IPS DF 6.9 (cell line): Measurements from ENCODE around the gene LRP1B.

Experiments used
- DNase-seq: peaks from one replicate; pipeline ENCODE4 v3.0.0-alpha.2; 2013; ENCODE audit warnings: low read depth, low spot score
- H3K27ac ChIP-seq: one replicate; pipeline ENCODE4 v1.5.1; 2013; ENCODE audit warnings: low read length, control low read depth
- H3K27me3 ChIP-seq: 2 replicates; pipeline ENCODE4 v1.6.1; 2013; ENCODE audit warnings: mild to moderate bottlenecking, low read length; ENCODE audit not compliant: control insufficient read depth, insufficient read depth
- H3K36me3 ChIP-seq: 2 replicates; pipeline ENCODE4 v1.6.1; 2013; ENCODE audit warnings: low read length; ENCODE audit not compliant: control insufficient read depth, insufficient read depth
- H3K4me1 ChIP-seq: 2 replicates; pipeline ENCODE4 v1.6.1; 2013; ENCODE audit warnings: low read length; ENCODE audit not compliant: control insufficient read depth, insufficient read depth
- H3K4me3 ChIP-seq: 2 replicates; pipeline ENCODE4 v1.5.1; 2013; ENCODE audit warnings: mild to moderate bottlenecking, low read length
- H3K9me3 ChIP-seq: 2 replicates; pipeline ENCODE4 v1.6.1; 2013; ENCODE audit warnings: low read length, inconsistent platforms; ENCODE audit not compliant: control insufficient read depth, insufficient read depth
- WGBS: extraction: QIAGEN DNeasy Blood & Tissue Kit; methylation state at CpG from one replicate; pipeline ENCODE4 v1.1.7; 2013; ENCODE audit warnings: mixed read lengths, missing lambda C conversion rate; ENCODE audit not compliant: insufficient read length, insufficient coverage; 5-methylcytosine and 5-hydroxymethylcytosine counted together

The LRP1B gene

GRCh38 chr2:141534666-141535362, 596.0 kb downstream of the LRP1B start:
- Histone ChIP-seq H3K36me3 (no peaks in the 10 kb centered on the region), H3K9me3 (no peaks in the 10 kb centered on the region), H3K27me3 (no peaks in the 10 kb centered on the region), H3K27ac (no peak overlapping the region), H3K4me1 (no peaks in the 10 kb centered on the region), H3K4me3 (no peak overlapping the region)
- no peak for DNase-seq
- WGBS, result no CpG with 5 or more reads among the region's 4 CpGs

- Histone ChIP-seq H3K4me3 (no peak overlapping the region), H3K27ac (no peak overlapping the region), H3K36me3 (no peaks in the 10 kb centered on the region), H3K27me3 (no peaks in the 10 kb centered on the region), H3K4me1 (no peaks in the 10 kb centered on the region), H3K9me3 (no peaks in the 10 kb centered on the region)
- WGBS, result no CpG with 5 or more reads among the region's 1 CpG
- DNase-seq, result no peak
Measured at GRCh38 chr2:141529659-141530058, 601.2 kb downstream of the LRP1B start.

DNA sequence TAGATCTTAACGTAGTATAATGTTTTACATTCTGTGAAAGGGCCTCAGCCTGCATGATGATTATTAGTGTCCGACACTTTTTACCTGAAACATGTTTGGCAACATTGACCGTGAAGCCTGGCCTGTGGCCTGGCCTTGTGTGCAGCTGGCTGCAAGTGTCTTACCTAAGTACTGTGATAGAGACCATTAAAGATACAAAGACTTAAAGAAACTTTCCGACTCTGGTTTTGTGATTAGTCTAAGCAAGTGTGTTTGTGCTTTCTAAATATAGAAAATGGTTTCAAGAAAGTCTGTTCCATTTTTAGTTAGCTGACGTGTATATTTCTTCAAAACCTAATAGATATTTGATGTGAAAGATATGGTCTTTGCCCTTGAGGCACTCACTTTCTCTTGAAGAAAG, 601.8 kb downstream of the LRP1B start:
- Histone ChIP-seq H3K36me3 (no peaks in the 10 kb centered on the region), H3K27me3 (no peaks in the 10 kb centered on the region), H3K4me3 (no peak overlapping the region), H3K4me1 (no peaks in the 10 kb centered on the region), H3K27ac (no peak overlapping the region), H3K9me3 (no peaks in the 10 kb centered on the region)
- no CpG with 5 or more reads among the region's 5 CpGs for WGBS
- DNase-seq, result no peak

DNA sequence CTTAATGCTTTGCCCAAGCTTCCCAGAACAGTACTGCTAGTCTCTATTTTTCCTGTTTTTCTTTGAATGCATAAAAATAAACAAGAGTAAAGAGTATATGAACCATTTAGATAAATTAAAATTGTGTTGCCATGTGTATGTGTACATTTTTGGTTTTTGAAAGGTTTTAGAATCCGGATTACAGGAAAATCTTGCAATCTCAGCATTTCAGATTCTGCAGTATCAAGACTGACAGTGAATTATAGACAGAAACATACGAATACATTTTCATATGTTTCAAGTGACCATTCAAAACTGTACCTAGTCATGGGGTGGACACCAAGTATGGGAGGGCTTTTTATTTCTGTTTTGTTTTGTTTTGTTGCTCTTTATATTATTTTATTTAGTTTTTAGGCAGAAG, 604.1 kb downstream of the LRP1B start:
- Histone ChIP-seq H3K4me1 (no peaks in the 10 kb centered on the region), H3K4me3 (no peak overlapping the region), H3K9me3 (no peaks in the 10 kb centered on the region), H3K27me3 (no peaks in the 10 kb centered on the region), H3K27ac (no peak overlapping the region), H3K36me3 (no peaks in the 10 kb centered on the region)
- no peak for DNase-seq
- no CpG with 5 or more reads among the region's 2 CpGs for WGBS

DNA sequence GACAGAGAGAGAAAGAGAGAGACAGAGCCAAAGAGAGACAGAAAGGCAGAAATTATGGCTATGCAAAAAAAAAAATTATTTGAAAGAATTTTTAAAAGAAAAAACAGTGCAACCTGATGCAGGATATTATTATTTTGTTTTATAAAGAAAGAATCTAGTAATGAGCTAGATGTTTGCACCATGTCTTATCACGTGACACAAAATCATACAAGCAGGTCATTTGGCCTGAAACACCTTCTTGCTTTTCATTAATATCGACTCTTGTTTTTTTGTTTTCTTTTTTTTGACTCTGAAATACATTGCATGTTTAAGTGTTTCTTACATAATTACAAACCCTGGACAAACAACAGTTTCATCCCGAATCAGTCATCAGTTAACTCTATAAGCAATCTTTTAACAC, 606.0 kb downstream of the LRP1B start:
- DNase-seq, result no peak
- WGBS, result no CpG with 5 or more reads among the region's 3 CpGs

DNA sequence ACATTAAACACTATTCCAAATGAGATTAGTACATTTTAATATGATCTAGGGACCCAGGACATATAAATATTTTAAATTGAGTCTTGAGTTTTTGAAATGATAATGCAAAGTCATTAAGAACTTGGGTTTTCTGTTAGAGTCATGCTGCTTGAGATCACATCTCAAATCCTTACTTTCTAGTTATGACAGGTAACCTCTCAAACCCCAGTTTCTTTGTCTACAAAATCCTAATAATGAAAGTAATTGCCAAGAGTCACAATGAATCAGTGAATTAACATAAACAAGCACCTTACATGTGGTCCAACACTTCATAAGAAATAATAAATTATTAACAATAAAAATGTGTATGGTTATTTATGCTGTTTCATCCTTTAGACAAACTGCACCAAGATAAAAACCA, 607.6 kb downstream of the LRP1B start:
- no peak overlapping the region for H3K4me3 ChIP-seq
- no peaks in the 10 kb centered on the region for H3K27me3 ChIP-seq
- H3K36me3 ChIP-seq, result no peaks in the 10 kb centered on the region
- H3K4me1 ChIP-seq, result no peaks in the 10 kb centered on the region
- DNase-seq, result no peak
- no peaks in the 10 kb centered on the region for H3K9me3 ChIP-seq
- no peak overlapping the region for H3K27ac ChIP-seq

More for the DNA sequence above, 606.0 kb downstream of the LRP1B start:
- H3K4me3 ChIP-seq, result no peak overlapping the region
- no peaks in the 10 kb centered on the region for H3K27me3 ChIP-seq
- no peaks in the 10 kb centered on the region for H3K4me1 ChIP-seq
- H3K36me3 ChIP-seq, result no peaks in the 10 kb centered on the region
- no peaks in the 10 kb centered on the region for H3K9me3 ChIP-seq
- H3K27ac ChIP-seq, result no peak overlapping the region

- H3K27ac ChIP-seq, result no peak overlapping the region
- no peaks in the 10 kb centered on the region for H3K9me3 ChIP-seq
- no peaks in the 10 kb centered on the region for H3K36me3 ChIP-seq
- H3K27me3 ChIP-seq, result no peaks in the 10 kb centered on the region
- H3K4me3 ChIP-seq, result no peak overlapping the region
- WGBS, result no CpG with 5 or more reads among the region's 1 CpG
- DNase-seq, result no peak
- no peaks in the 10 kb centered on the region for H3K4me1 ChIP-seq
Measured at GRCh38 chr2:141522702-141523101, 608.1 kb downstream of the LRP1B start.

DNA sequence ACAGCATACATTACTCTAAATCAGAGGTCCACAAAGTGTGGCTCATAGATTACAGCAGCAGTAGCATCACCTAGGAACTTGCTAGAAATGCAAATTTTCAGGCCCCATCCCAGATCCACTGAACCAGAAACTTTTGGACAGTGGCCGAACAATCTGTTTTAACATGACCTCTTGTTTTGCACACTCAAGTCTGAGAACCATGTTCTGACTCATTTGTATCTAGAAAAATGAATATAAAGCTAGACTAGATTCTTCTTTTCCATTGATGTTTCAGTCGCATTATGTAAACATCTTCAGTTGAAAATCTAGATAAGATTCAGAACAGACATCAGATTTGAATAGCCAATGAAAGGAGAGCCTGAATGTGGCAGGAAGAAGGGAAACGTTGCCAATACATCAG, 608.8 kb downstream of the LRP1B start:
- WGBS, result no CpG with 5 or more reads among the region's 3 CpGs
- no peak overlapping the region for H3K4me3 ChIP-seq
- no peaks in the 10 kb centered on the region for H3K27me3 ChIP-seq
- H3K4me1 ChIP-seq, result no peaks in the 10 kb centered on the region
- H3K36me3 ChIP-seq, result no peaks in the 10 kb centered on the region
- H3K9me3 ChIP-seq, result no peaks in the 10 kb centered on the region
- DNase-seq, result no peak
- H3K27ac ChIP-seq, result no peak overlapping the region

GRCh38 chr2:141519906-141520305, 610.9 kb downstream of the LRP1B start:
- Histone ChIP-seq H3K27ac (no peak overlapping the region), H3K36me3 (no peaks in the 10 kb centered on the region), H3K9me3 (no peaks in the 10 kb centered on the region), H3K4me1 (no peaks in the 10 kb centered on the region), H3K4me3 (no peak overlapping the region), H3K27me3 (no peaks in the 10 kb centered on the region)
- DNase-seq, result no peak
- no CpG with 5 or more reads among the region's 2 CpGs for WGBS

- H3K36me3 ChIP-seq, result no peaks in the 10 kb centered on the region
- no peak overlapping the region for H3K4me3 ChIP-seq
- no peak for DNase-seq
- no CpG with 5 or more reads among the region's 2 CpGs for WGBS
- no peak overlapping the region for H3K27ac ChIP-seq
- no peaks in the 10 kb centered on the region for H3K9me3 ChIP-seq
- H3K27me3 ChIP-seq, result no peaks in the 10 kb centered on the region
- no peaks in the 10 kb centered on the region for H3K4me1 ChIP-seq
Measured at GRCh38 chr2:141517852-141518421, 612.9 kb downstream of the LRP1B start.

DNA sequence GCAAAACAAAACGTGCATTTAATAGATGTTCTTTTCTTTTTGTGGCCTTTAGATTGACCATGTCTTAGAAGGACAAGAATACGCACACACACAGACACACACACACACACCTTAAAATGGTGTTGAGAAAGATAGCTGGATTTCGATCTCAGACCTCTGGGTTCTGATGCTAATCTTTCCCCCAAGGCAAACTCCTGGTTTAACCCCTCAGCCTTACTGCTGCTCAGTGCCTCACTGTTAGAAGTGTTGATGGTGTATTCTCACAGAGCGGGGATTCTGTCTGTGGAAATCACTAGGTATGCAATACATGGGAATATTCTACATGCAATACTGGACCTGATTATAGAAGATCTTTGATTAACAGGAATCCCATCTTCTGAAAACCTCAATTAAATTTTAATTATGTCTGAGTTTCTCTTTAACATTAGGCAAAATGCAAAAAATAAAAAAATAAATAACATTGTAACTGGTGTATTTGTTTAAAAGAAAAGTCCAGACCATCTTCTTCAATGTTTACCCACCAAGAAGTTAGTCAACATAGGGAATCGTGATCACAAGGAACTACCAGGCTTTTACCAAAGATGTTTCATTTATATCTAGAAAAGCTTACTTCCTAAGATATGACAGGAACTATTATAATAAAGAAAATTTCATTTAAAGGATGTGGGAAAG, 613.5 kb downstream of the LRP1B start:
- H3K9me3 ChIP-seq, result no peaks in the 10 kb centered on the region
- no peaks in the 10 kb centered on the region for H3K4me1 ChIP-seq
- no peak overlapping the region for H3K27ac ChIP-seq
- no peaks in the 10 kb centered on the region for H3K27me3 ChIP-seq
- H3K4me3 ChIP-seq, result no peak overlapping the region
- WGBS, result no CpG with 5 or more reads among the region's 5 CpGs
- H3K36me3 ChIP-seq, result no peaks in the 10 kb centered on the region
- no peak for DNase-seq
